C4-2B (cell line): ENCODE measurements around the gene GHR.

Source experiments
- CTCF ChIP-seq: fragments of 450-650 bp; conservative IDR thresholded peaks from 2 replicates; pipeline ENCODE4 v1.5.1; 2017; ENCODE audit warnings: mild to moderate bottlenecking
- ZFX ChIP-seq: fragments of 450-650 bp; IDR thresholded peaks from 2 replicates; pipeline ENCODE4 v1.6.1; 2017

- TF ChIP-seq CTCF (no peak), ZFX (no peak)
Measured at GRCh38 chr5:42520957-42521356, 97.7 kb downstream of the GHR start.
